HG02588 (cell line): ENCODE measurements around the gene TBC1D8.

Experiments
- ATAC-seq: cut with Tn5 transposase; IDR thresholded peaks from one replicate; pipeline ENCODE4 v1.9.1; 2021; ENCODE audit warnings: mild to moderate bottlenecking, moderate library complexity; ENCODE audit not compliant: unreplicated experiment

Gene TBC1D8

DNA sequence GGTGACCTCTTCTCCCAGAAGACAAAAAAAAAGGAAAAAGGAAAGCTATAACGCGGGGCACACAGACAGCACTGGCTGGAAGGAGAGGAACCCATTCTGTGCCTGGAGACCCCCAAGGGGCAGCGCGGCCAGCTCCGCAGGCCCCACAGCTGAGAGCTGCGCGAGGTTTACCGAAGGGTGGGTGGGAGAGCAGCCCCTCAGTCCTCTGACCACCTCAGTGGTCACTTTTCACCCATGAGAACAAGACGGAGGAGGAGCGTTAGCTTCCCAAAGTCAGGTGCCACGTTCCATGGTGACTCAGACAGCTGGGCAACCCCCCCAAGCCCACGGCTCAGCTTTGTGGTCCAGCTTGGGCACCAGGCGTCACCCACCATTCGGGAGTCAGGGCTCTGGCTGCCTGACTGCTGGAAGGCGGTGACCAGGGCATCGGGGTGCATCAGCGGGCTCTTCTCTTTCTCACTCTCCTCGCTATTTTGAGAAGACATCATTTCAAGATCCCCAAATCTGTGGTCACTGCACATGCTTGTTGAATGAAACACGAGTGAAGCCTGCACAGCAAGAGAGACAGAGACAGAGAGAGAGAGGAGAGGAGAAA is 113.9 kb downstream of the TBC1D8 start:
- ATAC-seq = no peak

DNA sequence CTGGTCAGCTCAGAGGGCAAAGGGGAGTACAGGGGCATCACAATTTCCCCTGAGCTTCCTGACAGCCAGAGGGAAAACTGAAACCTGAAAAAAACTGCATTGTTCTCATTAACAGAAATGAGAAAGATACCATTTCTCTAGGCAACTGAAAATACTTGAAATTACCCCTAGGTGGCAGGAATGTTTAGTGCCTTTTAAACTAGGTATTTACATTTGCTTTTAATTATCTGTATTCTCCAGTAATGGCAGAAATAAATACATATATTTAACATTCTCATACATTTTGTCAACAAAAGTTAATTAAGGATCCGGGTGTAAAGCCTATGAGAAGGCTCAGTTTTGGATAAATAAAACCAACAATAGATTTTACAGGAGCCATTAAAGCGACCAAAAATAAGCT is 114.6 kb downstream of the TBC1D8 start:
- ATAC-seq = no peak

DNA sequence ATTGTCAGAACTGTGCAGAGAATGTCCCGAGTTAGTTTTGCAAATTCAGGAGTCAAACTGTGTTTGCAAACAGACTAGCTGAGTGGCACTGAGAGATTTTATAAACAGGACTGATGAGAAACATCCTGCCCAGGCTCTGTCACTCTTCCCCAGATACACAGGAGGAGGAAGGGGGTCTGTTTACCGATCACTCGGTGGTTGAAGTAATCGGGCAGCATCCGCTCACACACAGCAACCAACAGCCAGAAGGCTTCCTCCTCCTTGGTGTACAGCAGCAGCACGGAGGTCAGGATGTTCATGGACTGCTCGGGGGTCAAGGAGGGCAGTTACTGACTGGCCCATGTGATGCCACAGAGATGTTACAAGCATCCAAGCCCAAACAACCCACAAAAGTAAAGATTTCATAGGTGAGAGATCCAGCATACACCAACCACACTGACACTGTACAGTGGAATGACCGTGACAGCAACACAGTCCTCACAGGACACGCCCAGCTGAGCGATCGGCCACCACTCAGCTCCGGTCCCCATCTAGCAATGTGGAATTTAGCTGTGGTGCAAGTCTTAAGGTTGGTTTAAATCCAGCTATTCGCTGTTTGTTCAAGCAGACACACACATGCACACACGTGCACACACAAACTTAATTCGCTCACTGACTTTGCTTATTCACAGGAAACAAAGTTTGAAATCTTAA is 119.0 kb downstream of the TBC1D8 start:
- no peak for ATAC-seq

DNA sequence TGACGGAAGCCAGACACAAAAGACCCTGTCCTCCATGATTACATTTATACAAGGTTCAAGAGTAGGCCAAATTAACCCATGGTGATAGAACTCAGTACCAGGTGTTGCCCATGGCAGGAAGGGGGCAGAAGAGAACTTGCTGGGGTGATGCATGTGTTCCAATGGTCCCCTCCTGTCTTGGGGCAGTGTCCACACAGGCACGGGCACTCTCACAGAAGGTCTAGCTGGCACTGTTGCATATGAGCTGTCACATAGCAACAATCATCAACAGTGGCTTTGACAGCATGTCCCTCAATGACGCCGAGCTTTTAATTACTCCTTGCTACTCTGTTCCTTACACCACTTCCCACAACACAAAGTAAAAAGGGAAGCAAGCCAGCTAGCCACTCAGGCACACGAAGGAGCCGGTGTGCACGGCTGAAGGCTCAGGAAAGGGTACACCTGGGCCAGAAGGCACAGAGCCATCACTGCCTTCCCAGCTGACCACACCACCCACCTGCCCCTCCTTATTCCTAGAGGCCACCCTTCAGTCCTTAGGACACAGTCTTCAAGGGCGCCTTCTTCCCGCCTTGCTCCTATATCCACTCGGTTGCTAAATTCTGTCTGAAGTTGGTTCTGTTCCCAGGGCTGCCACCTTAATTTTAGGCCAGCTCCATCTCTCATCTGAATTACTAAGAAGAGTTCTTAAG is 120.2 kb downstream of the TBC1D8 start:
- no peak for ATAC-seq

DNA sequence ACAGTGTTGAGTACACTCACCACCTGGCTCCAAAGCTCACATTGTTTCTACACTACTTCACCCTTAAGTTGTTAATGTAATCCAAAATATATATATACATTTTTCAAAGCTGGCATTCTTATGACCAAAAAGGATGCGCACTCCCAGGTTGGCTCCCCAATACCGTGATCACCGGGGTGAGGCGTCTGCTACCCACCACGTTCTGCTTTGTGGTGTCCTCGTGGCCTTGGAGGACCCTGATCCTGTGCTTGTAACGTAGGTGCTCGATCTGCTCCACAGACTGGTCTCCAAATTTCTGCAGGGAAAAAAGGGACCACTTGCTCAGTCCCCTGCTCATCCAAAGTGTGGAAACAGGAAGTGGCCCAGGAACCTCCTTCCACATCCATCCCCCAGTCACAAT is 123.3 kb downstream of the TBC1D8 start:
- ATAC-seq = no peak

DNA sequence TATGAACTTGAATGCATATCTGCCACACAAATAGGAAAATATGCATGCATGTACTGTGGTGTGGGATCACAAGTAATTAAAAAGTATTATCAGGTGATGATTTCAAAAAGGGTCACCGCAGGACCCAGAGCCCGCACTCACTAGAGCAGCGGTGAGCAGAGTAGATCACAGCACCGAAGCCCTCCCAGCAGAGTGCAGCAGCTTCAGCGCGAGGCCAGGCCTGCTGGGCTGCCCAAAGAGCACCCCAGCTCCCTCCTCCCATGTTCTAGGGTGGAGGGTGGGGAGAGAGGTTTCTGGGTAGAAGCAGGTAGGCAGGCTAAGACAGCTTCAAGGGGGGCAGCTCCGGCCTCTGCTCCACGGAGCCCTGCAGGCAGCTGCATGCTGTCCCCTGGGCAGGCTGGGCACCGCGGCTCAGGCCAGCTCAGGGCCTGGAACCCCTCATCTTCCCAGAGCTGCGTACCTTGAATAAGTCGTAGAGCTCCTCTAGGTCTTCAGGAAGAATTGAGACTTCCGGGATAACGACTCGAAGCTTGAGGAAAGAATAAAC is 124.2 kb downstream of the TBC1D8 start:
- no peak for ATAC-seq

DNA sequence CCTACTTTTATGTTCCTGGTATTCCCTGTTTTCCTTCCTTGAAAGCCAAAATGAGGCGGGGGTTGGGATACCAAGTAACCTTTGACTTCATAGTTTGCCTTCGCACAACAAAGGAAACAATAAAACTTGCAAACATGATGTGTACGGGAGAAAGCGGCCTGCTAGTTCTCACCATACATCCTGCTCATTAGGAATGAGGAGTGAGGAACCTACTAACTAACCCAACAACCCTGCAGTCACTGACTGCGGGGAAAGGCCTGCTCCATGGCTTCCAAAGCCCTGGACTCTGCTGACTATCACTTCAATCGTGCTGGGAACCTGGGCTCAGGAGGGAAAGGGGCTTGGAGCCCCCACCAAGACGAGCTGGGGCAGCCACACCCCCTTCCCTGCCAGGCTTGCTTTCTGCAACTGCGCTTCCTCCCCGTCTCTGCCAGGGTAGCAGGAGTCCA is 124.9 kb downstream of the TBC1D8 start:
- no peak for ATAC-seq

DNA sequence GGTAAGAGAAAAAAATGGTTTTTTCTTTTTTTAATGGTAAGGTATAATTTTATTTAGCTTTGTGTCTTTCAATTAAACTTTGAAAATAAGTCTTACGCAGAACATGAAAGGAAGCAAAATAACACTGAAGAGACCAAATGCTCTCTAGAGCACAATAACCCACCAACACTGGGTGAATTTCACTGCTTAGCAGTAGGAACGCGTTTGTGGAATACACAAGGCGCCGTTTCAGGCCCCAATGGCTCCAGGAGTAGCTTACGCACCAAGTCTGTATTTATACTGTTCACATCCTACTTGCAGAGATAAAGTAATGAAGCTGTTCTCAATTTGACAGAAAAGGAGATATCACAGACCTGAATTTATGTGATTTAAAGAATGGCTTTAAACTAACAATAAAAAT is 125.6 kb downstream of the TBC1D8 start:
- no peak for ATAC-seq

DNA sequence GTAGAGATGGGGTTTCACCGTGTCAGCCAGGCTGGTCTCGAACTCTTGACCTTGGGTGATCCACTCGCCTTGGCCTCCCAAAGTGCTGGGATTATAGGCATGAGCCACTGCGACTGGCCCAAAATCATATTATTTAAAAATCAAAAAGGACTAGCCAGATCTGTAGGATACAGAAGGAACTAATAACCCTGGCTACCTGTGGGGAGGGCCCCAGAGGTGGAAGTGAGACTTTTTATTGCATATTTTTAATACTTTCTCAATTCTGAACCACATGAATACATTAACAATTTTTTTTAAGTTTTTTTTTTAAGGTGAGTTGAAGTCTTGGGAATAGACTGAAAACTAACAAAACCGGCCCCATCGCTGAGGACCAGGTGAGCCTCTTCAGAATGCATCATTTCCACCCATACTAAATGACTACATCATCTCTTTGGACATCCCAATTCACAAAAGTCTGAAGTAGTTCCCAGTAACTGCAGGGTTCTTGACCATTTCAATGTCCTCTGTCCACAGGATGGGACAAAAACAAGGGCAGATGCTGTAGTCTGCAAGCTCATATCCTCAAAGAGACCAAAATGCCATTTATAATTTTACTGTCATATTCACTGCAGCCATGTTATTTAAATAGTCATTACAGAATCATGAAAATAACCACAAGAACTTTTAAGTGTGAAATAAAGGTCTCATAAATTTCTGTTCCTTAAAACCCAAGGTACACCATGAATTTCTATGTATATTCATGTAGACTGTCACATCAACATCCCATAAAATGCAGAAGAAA is 127.7 kb downstream of the TBC1D8 start:
- ATAC-seq = no peak

DNA sequence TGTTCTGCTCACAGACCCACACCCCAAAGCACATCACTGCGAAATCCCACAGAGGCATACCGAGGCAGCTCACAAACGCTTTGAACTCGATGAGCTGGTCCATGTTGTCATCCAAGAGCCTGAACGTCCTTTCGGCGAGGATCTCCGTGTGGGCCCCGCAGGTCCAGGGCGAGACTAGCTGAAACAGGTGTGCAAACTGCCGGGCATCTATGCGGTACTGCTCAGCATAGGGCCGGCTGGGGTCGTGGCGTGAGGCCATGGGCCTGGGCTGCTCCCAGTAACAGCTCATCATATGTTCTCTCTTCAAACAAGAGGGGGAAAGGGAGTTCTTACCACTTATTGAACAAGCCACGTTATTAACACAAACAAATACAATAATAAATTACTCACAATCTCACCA is 129.0 kb downstream of the TBC1D8 start:
- no peak for ATAC-seq

DNA sequence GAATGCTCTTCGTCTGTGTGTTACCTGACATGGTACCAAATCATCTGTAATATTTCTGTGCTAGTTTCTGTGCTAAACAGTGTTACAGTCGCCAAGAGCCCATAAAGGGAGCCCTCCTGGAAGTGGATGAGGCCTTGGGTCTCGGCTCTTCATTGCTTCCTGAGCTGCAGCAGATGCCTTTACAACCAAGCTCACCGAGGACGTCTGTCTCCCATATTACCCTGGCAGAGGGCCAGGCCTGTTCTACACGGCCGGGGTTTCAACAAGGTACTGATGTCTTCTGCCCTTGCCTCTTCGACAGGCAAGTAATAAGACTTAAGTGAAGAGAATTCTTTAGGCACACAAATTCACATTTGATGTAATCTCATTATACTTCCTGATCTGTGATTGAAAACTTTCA is 132.2 kb downstream of the TBC1D8 start:
- no peak for ATAC-seq

DNA sequence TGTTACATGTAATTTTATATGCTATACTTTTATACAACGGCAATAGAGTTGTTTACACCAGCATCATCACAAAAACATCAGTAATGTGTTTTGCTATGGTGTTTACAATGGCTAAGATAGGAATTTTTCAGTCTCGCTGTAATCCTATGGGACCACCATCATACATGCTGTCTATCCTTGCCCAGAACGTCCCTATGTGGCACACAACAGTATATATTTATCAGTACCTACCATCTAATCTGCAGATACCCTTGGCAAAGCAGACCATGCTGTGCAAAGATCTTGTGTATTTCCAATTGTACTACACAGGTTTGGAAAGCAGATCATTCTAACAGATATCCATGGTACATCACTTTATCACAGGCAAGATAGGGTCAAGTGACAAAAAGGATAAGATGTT is 133.8 kb downstream of the TBC1D8 start:
- ATAC-seq = no peak

DNA sequence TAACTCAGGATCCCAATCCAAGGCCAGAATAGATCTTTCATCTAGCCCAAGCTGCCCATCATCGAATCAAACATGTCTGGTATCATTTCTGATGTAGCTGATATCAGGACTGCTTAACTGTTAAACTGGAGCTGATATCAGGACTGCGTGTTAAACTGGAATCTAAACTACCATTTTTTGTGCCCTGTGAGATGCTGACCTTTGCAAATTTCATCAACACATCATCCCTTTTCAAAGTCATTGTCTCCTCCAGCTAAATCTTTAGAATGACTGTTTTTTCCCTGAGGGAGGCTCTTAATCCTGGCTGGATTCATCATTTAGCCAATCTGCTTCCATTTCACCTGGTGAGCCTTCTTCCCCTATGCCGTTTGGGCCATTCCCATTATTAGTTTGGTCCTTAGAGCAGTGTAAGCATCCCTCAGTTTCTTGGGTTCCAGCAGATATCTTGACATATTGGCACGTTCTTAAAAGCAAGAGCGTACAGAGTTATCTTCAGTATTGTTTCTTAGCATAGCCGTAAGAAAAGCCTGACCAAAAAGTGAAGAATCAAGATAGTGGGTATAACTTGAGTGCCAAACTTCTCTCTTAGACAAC is 136.8 kb downstream of the TBC1D8 start:
- ATAC-seq = no peak

DNA sequence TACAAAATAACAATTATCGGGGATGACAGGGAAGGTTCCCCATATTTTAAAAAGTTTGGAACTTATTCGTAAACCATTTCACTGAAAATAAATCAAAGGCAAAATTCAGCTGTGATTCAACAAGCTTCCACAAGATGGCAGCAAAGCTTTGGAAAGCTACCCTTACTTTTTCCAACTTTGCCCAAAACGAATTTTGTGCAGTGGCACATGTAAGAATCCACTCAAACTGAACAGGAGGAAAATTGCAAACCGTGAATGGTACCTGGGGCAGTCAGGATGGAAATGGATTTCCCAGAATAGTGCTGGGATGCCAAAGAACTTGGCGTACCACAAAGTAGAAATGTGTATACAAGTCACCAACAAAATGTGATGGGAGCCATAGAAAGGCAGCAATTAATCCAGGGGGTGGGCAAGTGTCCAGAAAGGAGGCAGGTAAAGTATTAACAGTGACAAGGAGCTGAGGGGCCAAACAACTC is 138.4 kb downstream of the TBC1D8 start:
- no peak for ATAC-seq

DNA sequence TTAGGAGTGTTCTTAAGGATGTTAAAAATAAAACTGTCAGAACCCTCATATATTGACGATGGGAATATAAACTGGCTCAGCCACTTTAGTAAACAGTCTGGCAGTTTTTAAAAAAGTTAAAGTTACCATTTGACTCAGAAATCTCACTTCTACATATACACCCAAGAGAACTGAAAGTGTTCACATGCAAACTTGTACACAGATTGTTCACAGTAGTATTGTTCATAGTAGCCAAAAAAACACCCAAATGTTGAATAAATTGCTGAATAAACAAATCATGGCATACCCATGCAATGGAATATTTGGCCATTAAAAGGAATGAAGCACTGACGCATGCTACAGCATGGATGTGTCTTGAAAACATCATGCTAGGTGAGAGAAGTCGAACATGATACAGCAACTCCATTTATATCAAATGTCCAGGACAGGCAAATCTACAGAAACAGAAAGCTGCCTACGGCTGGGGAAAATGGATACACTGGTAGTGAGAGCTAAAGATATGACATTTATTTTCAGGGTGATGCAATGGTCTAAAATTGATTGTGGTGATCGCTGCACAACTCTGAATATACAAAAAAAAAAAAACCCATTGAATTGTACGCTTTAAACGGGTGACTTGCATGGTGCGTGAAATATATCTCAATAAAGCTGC is 139.0 kb downstream of the TBC1D8 start:
- peak; percentile 90 for ATAC-seq

DNA sequence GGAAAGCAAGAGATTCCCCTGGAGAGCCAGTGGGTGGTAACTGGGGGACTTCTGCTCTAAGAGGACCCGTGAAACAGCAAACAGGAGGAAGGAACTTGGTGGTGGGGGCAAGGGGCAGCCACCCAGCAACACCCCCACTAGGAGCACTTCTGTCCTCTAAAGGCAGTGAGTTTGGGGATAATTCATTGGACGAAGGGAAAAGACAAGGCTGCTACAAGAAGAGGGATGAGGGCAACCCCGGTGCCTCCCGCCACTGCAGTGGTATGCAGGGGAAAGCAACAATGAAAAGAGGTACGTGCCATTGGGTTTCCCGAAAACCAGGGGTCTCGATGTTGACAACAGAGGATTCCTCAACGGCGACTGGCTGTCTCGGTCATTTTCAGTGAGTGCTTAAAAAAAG is 140.0 kb downstream of the TBC1D8 start:
- ATAC-seq = no peak

DNA sequence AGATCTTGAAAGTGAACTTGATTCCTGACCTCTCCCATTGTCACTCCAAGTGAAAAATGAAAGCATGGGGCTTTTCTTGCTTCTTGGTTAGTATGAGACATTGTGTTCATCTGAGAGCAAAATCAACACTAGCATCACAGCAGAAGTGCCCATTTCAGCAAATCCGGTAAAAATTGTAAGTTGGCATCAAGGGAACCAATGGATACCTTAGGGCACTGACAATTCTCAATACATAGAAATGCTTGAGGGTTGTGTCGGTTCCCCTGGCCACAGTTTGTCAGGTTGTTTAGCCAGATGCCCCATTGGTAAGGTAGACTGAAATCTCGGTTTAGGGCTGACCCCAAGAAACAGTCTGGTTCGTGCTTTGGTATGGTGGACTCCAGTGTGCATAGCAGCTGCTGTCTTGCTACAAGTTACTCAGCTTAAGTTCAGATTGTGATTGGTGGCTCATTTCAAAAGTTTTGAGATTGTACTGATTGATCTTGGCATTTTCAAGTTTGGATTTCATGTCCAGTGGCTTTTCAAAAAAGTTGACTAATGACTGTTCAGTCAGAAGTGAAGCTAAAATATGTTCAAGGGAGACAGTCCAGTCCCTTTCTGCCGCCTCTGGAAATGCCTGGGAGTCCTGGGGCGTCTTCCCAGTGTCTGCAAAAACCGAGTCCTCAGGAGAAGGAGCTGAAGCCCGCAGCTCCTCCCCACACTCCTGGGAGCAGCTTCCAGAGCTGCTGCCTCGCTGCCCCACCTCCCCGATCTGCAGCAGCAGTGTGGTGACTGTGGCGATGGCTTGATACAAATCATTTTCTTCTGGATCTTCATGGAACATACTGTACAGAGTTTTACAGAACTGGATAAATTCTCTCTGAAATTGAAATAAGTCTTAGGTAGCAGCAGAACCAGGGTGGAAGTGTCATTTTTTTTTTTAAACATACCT is 143.5 kb downstream of the TBC1D8 start:
- no peak for ATAC-seq

DNA sequence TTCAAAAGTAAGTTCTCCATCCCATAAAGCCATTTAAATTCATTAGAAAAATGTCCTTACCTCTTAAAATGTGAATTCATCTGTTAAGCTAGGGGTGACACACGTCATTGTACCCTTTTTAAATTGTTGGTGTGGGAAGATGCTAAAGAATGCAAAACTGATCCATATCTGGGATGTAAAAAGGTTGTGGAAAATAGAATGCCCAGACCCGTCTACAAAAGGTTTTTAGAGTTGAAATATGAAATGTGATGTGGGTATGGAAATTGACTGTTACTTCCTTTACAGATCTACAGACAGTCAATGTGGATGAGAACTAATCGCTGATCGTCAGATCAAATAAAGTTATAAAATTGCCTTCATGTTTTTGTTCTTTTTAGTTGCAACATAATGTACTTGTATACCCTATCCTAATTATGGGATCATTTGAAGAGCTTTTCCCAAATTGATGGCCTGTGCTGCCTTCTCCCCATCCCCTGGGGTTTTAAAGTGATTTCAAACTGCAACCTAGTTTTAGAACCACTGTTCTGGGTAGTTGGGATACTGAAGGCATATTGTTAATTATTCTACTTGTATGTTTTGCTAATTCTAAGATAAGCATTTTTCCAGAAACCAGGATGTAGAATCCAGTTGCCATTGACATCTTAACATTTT is 145.0 kb downstream of the TBC1D8 start:
- no peak for ATAC-seq
